ENCODE data around the gene NPIPA5.
"Not testable (repeated sequence)": the region's sequence is repeated elsewhere in the genome, so short reads cannot be mapped to it uniquely, and the experiment has no call there.

NPIPA5 gene
- total RNA-seq, result 0 reads per million in 2 experiments

- DNase-seq (ENCODE audit: low read depth), result not testable (repeated sequence)
These were observed at the start of gene NPIPA5 for GRCh38 chr16:15378194-15378593. TSS of gene NPIPA5 (minus strand) at chr16:15378294. CDS start at chr16:15378294, 0 bp downstream.

- peak; percentile 31 for DNase-seq (ENCODE audit: low read depth)
These were observed 49.6 kb upstream of the NPIPA5 start for GRCh38 chr16:15427648-15428239.

- DNase-seq (ENCODE audit: low read depth), result no peak
These were observed 48.7 kb upstream of the NPIPA5 start for GRCh38 chr16:15426796-15427195.

GRCh38 chr16:15425861-15426260 is 47.8 kb upstream of the NPIPA5 start:
- no peak for DNase-seq (ENCODE audit: low read depth)

- DNase-seq (ENCODE audit: low read depth), result no peak
These were observed 44.1 kb upstream of the NPIPA5 start for GRCh38 chr16:15422222-15422621.

GRCh38 chr16:15421696-15422095 is 43.6 kb upstream of the NPIPA5 start:
- not testable (repeated sequence) for DNase-seq (ENCODE audit: low read depth)

GRCh38 chr16:15418206-15418605 is 40.1 kb upstream of the NPIPA5 start:
- no peak for DNase-seq (ENCODE audit: low read depth)

- no peak for DNase-seq (ENCODE audit: low read depth)
These were observed 39.1 kb upstream of the NPIPA5 start for GRCh38 chr16:15417197-15417596.

- no peak for DNase-seq (ENCODE audit: low read depth)
These were observed 37.5 kb upstream of the NPIPA5 start for GRCh38 chr16:15415511-15415985.

- not testable (repeated sequence) for DNase-seq (ENCODE audit: low read depth)
These were observed 31.4 kb upstream of the NPIPA5 start for GRCh38 chr16:15409476-15409875.

GRCh38 chr16:15407756-15408155 is 29.7 kb upstream of the NPIPA5 start:
- not testable (repeated sequence) for DNase-seq (ENCODE audit: low read depth)

- DNase-seq (ENCODE audit: low read depth), result no peak
These were observed 26.7 kb upstream of the NPIPA5 start for GRCh38 chr16:15404792-15405191.

GRCh38 chr16:15404091-15404490 is 26.0 kb upstream of the NPIPA5 start:
- not testable (repeated sequence) for DNase-seq (ENCODE audit: low read depth)

GRCh38 chr16:15403392-15403995 is 25.4 kb upstream of the NPIPA5 start:
- DNase-seq (ENCODE audit: low read depth), result no peak

- DNase-seq (ENCODE audit: low read depth), result no peak
These were observed 23.9 kb upstream of the NPIPA5 start for GRCh38 chr16:15401972-15402371.

- not testable (repeated sequence) for DNase-seq (ENCODE audit: low read depth)
These were observed 22.2 kb upstream of the NPIPA5 start for GRCh38 chr16:15400314-15400713.

GRCh38 chr16:15399317-15399716 is 21.2 kb upstream of the NPIPA5 start:
- DNase-seq (ENCODE audit: low read depth), result no peak

GRCh38 chr16:15398618-15399316 is 20.7 kb upstream of the NPIPA5 start:
- DNase-seq (ENCODE audit: low read depth), result no peak

- no peak for DNase-seq (ENCODE audit: low read depth)
These were observed 19.0 kb upstream of the NPIPA5 start for GRCh38 chr16:15396948-15397594.

GRCh38 chr16:15396509-15396829 is 18.4 kb upstream of the NPIPA5 start:
- not testable (repeated sequence) for DNase-seq (ENCODE audit: low read depth)

- not testable (repeated sequence) for DNase-seq (ENCODE audit: low read depth)
These were observed 17.8 kb upstream of the NPIPA5 start, which contains the start of gene MPV17L for GRCh38 chr16:15395631-15396508. TSS of gene MPV17L (plus strand) at chr16:15395754. CDS start at chr16:15395898, 144 bp downstream.

Data from T follicular helper cell (primary cell).